ENCODE results near the gene OR51D1. TPM values are rescaled to one million over a fixed set of nuclear protein-coding genes. Genes with fewer than 3 reads are reported as not detected.

Gene OR51D1
- not detected for total RNA-seq
- not detected for total RNA-seq (2013)

GRCh38 chr11:4636962-4637661, at the start of gene OR51D1:
Gene OR51D1 (plus strand): TSS chr11:4637477. CDS start chr11:4639791, 2,314 bp downstream.
- peak; percentile 78 for TF ChIP-seq CTCF (IDR thresholded peaks at IDR 0.05)
- Mint-ChIP-seq H3K4me1 (no peaks in the 10 kb centered on the region), H3K4me3 (no peak within 1 kb of the TSS), H3K9me3 (no peaks in the 10 kb centered on the region), H3K36me3 (no peaks in the 10 kb centered on the region), H3K27me3 (ENCODE audit: low read depth in 2 of 2) (peaks cover 0 to 4% of the 10 kb centered on the region in 2 donors), H3K27ac (no peak within 1 kb of the TSS)
- Histone ChIP-seq H3K4me3 (ENCODE audit: low read length) (no peak within 1 kb of the TSS), H3K4me1 (ENCODE audit: control insufficient read depth, insufficient read depth, low read length) (peaks cover 6% of the 10 kb centered on the region), H3K9me3 (ENCODE audit: control insufficient read depth, insufficient read depth, low read length) (no peaks in the 10 kb centered on the region), H3K27ac (ENCODE audit: low read length) (no peak within 1 kb of the TSS), H3K36me3 (ENCODE audit: control insufficient read depth, insufficient read depth, low read length) (no peaks in the 10 kb centered on the region), H3K27me3 (ENCODE audit: control insufficient read depth, insufficient read depth, low read length) (no peaks in the 10 kb centered on the region)
- 35% methylated on average over 17 of the region's 21 CpGs for WGBS (ENCODE audit: insufficient coverage)
- intact Hi-C loops (cut with micrococcal nuclease): loop anchor here (2.0 kb wide), 1 partner anchor 1172 kb away; the partner anchor contains the start of gene OR52N2
- ATAC-seq (peak; percentile 85 to 99 (median 97)), DNase-seq (peak; percentile 57 to 82)

- WGBS (ENCODE audit: insufficient coverage): 88% methylated on average over 3 of the region's 3 CpGs
- no peaks in the 10 kb centered on the region for H3K4me1 ChIP-seq (ENCODE audit: control insufficient read depth, insufficient read depth, low read length)
- Mint-ChIP-seq H3K4me3 (no peak overlapping the region), H3K4me1 (no peaks in the 10 kb centered on the region), H3K27me3 (ENCODE audit: low read depth in 2 of 2) (peaks cover 12 to 18% of the 10 kb centered on the region in 2 donors), H3K27ac (no peak overlapping the region), H3K9me3 (no peaks in the 10 kb centered on the region), H3K36me3 (no peaks in the 10 kb centered on the region)
- H3K27ac ChIP-seq (ENCODE audit: low read length): no peak overlapping the region
- no peaks in the 10 kb centered on the region for H3K9me3 ChIP-seq (ENCODE audit: control insufficient read depth, insufficient read depth, low read length)
- H3K27me3 ChIP-seq (ENCODE audit: control insufficient read depth, insufficient read depth, low read length): peaks cover 4% of the 10 kb centered on the region
- no peak overlapping the region for H3K4me3 ChIP-seq (ENCODE audit: low read length)
- ATAC-seq (no peak), DNase-seq (no peak)
- H3K36me3 ChIP-seq (ENCODE audit: control insufficient read depth, insufficient read depth, low read length): no peaks in the 10 kb centered on the region
- intact Hi-C loops (cut with micrococcal nuclease): no loop called here
- TF ChIP-seq CTCF (IDR thresholded peaks at IDR 0.05): no peak
These were observed 48.3 kb upstream of the OR51D1 start for GRCh38 chr11:4589017-4589416.

GRCh38 chr11:4593739-4594138, 43.5 kb upstream of the OR51D1 start, which contains the start of gene OR52I1:
Gene OR52I1 (plus strand): TSS chr11:4594039. CDS start chr11:4594039, 0 bp downstream.
- ATAC-seq: no peak
- no peak for TF ChIP-seq CTCF (IDR thresholded peaks at IDR 0.05)
- H3K9me3 Mint-ChIP-seq: no peaks in the 10 kb centered on the region
- H3K27ac Mint-ChIP-seq: no peak within 1 kb of the TSS
- H3K9me3 ChIP-seq (ENCODE audit: control insufficient read depth, insufficient read depth, low read length): no peaks in the 10 kb centered on the region
- WGBS (ENCODE audit: insufficient coverage): 100% methylated on average over 1 of the region's 1 CpG
- intact Hi-C loops (cut with micrococcal nuclease): no loop called here
- no peak within 1 kb of the TSS for H3K27ac ChIP-seq (ENCODE audit: low read length)
- peaks cover 5% of the 10 kb centered on the region for H3K36me3 Mint-ChIP-seq
- DNase-seq: no peak
- H3K4me3 ChIP-seq (ENCODE audit: low read length): no peak within 1 kb of the TSS
- H3K4me1 Mint-ChIP-seq: peaks cover 0 to 4% of the 10 kb centered on the region in 2 donors
- no peaks in the 10 kb centered on the region for H3K27me3 ChIP-seq (ENCODE audit: control insufficient read depth, insufficient read depth, low read length)
- peaks cover 8% of the 10 kb centered on the region for H3K36me3 ChIP-seq (ENCODE audit: control insufficient read depth, insufficient read depth, low read length)
- no peaks in the 10 kb centered on the region for H3K27me3 Mint-ChIP-seq (ENCODE audit: low read depth in 2 of 2)
- H3K4me3 Mint-ChIP-seq: no peak within 1 kb of the TSS
- no peaks in the 10 kb centered on the region for H3K4me1 ChIP-seq (ENCODE audit: control insufficient read depth, insufficient read depth, low read length)
